Fibroblast of lung (primary cell): Measurements from ENCODE around the gene GPR137. TPM values are rescaled to one million over a fixed set of nuclear protein-coding genes. Genes with fewer than 3 reads are reported as not detected.

ENCODE experiments used
- DNase-seq, 2 donors: peaks; one replicate each; pipeline versions ENCODE4 v3.0.0 to v3.0.0-alpha.2; 2010; ENCODE audit warnings: low read depth in 2 of 2
- H2AFZ ChIP-seq: 2 replicates; pipeline ENCODE4 v1.5.1; 2012; ENCODE audit warnings: low read length, control low read depth, inconsistent platforms
- H3K27ac ChIP-seq: 2 replicates; pipeline ENCODE4 v1.5.1; 2011; ENCODE audit warnings: low read length, control low read depth; ENCODE audit not compliant: insufficient read depth
- H3K27me3 ChIP-seq: 2 replicates; pipeline ENCODE4 v1.5.1; 2011; ENCODE audit warnings: mild to moderate bottlenecking, low read length; ENCODE audit not compliant: control insufficient read depth, insufficient read depth
- H3K36me3 ChIP-seq: 2 replicates; pipeline ENCODE4 v1.5.1; 2011; ENCODE audit warnings: low read length; ENCODE audit not compliant: control insufficient read depth, insufficient read depth
- H3K4me1 ChIP-seq: 2 replicates; pipeline ENCODE4 v1.5.1; 2011; ENCODE audit warnings: low read length; ENCODE audit not compliant: control insufficient read depth, insufficient read depth; ENCODE audit errors: extremely low read depth
- H3K4me2 ChIP-seq: 2 replicates; pipeline ENCODE4 v1.5.1; 2011; ENCODE audit warnings: low read length, control low read depth; ENCODE audit not compliant: insufficient read depth; ENCODE audit errors: extremely low read depth
- H3K4me3 ChIP-seq, 4 experiments: fragments of 200-600 bp in 1 of 4; sonication (generic) in 1 of 4; replicated peaks in 1 of 4; 2 replicates each; pipeline ENCODE4 v1.5.1; 2011 to 2016; ENCODE audit warnings: low read length in 4 of 4, low read depth in 3 of 4, mild to moderate bottlenecking in 3 of 4, control low read depth in 2 of 4, inconsistent platforms in 1 of 4, mixed read lengths in 1 of 4; ENCODE audit not compliant: insufficient read depth in 1 of 4; ENCODE audit errors: control extremely low read depth in 1 of 4
- H3K79me2 ChIP-seq: 2 replicates; pipeline ENCODE4 v1.5.1; 2012; ENCODE audit warnings: mild to moderate bottlenecking, low read length, inconsistent platforms; ENCODE audit not compliant: control insufficient read depth, insufficient read depth
- H3K9ac ChIP-seq: 2 replicates; pipeline ENCODE4 v1.5.1; 2011; ENCODE audit warnings: mild to moderate bottlenecking, low read length, control low read depth; ENCODE audit not compliant: insufficient read depth
- H3K9me3 ChIP-seq: 2 replicates; pipeline ENCODE4 v1.5.1; 2012; ENCODE audit warnings: low read depth, low read length; ENCODE audit not compliant: control insufficient read depth, insufficient read depth
- H4K20me1 ChIP-seq: 2 replicates; pipeline ENCODE4 v1.5.1; 2011; ENCODE audit warnings: low read length; ENCODE audit not compliant: control insufficient read depth, insufficient read depth; ENCODE audit errors: extremely low read depth
- EZH2 ChIP-seq: IDR thresholded peaks from 2 replicates; pipeline ENCODE4 v1.5.1; 2012; ENCODE audit warnings: low read length, control low read depth, mild to moderate bottlenecking; ENCODE audit errors: missing control alignments
- polyA plus RNA-seq, 2 donors: library from polyadenylated mRNA; depleted of rRNA in 1 of 2; stranded (reverse) in 1 of 2; unstranded in 1 of 2; fragments of >200 nt; gene quantifications; 2 replicates each; pipeline ENCODE4 v1.2.1, GENCODE V29; 2011 to 2012; ENCODE audit warnings: missing spikeins in 1 of 2
- total RNA-seq: library from RNA; depleted of rRNA; stranded (reverse); fragments of >200 nt; gene quantifications from 2 replicates; pipeline ENCODE4 v1.2.1, GENCODE V29; 2014
- TF ChIP-seq, protein P1 (sequence below), 2 donors: IDR thresholded peaks in 1 of 2; conservative IDR thresholded peaks in 1 of 2; 1 replicate in 1 of 2; 2 replicates in 1 of 2; pipeline ENCODE4 v1.5.1; 2011 to 2012; ENCODE audit warnings: low read length in 2 of 2, control low read depth in 1 of 2, inconsistent platforms in 1 of 2, low read depth in 1 of 2, mild to moderate bottlenecking in 1 of 2

Gene GPR137
- total and polyA plus RNA-seq, 2 donors (not counting 1 experiment from before 2014, with no cell fraction given): 10.7 to 10.9 TPM

DNA sequence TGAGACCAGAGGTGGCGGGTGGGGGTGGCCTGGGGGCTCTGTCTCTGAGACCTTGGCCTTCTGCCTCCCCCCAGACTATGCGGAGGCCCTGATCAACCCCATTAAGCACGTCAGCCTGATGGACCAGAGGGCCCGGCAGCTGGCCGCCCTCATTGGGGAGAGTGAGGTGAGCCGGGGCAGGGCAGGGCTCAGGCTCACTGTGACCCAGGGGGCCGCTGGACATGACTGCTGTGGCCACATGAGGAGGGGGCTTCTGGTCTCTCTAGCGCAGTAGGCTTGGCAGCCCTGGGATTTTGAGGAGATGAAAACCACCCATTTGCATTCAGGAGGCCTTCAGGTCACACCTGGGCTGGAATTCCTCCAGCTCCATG lies 21.7 kb upstream of the GPR137 start:
- no peaks in the 10 kb centered on the region for H3K9me3 ChIP-seq
- no peak for TF ChIP-seq EZH2
- TF ChIP-seq, protein P1, sequence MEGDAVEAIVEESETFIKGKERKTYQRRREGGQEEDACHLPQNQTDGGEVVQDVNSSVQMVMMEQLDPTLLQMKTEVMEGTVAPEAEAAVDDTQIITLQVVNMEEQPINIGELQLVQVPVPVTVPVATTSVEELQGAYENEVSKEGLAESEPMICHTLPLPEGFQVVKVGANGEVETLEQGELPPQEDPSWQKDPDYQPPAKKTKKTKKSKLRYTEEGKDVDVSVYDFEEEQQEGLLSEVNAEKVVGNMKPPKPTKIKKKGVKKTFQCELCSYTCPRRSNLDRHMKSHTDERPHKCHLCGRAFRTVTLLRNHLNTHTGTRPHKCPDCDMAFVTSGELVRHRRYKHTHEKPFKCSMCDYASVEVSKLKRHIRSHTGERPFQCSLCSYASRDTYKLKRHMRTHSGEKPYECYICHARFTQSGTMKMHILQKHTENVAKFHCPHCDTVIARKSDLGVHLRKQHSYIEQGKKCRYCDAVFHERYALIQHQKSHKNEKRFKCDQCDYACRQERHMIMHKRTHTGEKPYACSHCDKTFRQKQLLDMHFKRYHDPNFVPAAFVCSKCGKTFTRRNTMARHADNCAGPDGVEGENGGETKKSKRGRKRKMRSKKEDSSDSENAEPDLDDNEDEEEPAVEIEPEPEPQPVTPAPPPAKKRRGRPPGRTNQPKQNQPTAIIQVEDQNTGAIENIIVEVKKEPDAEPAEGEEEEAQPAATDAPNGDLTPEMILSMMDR (conservative IDR thresholded peaks at IDR 0.05 in 1 of 2, IDR thresholded peaks at IDR 0.05 in 1 of 2; ENCODE audit: low read depth in 1 of 2, low read length in 2 of 2): no peak
- H3K27me3 ChIP-seq: no peaks in the 10 kb centered on the region
- no peaks in the 10 kb centered on the region for H4K20me1 ChIP-seq
- H3K4me1 ChIP-seq: peaks cover 16% of the 10 kb centered on the region
- no peak overlapping the region for H2AFZ ChIP-seq
- DNase-seq: no peak
- peaks cover 44% of the 10 kb centered on the region for H3K36me3 ChIP-seq
- no peak overlapping the region for H3K9ac ChIP-seq
- H3K79me2 ChIP-seq: no peaks in the 10 kb centered on the region
- H3K4me2 ChIP-seq: no peak overlapping the region
- no peak overlapping the region for H3K4me3 ChIP-seq
- H3K27ac ChIP-seq: no peak overlapping the region

DNA sequence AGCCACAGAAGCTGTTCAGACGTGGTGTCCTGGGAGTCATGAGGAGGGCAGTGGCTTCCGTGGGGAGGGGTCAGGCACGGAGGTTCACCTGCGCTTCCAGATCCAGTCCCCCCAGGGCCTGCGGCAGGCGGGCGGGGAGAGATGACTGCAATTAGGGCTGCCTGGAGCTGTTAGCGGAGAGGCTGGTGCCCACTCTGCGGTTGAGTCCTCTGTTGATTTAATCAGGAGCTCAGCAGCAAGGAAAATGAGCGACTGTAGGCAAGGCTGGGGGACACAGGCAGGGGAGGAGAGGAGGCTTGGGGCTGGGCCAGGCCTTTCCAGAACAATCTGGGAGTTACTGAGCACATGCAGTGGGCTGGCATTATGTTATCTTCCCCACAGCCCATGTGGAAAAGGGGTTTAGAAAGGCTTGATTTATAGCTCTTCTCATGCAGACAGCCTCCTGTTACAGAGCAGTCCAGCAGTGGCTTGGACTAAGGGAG lies 21.2 kb upstream of the GPR137 start:
- H2AFZ ChIP-seq: no peak overlapping the region
- no peaks in the 10 kb centered on the region for H3K9me3 ChIP-seq
- no peak for DNase-seq
- TF ChIP-seq EZH2: no peak
- TF ChIP-seq, protein P1 (conservative IDR thresholded peaks at IDR 0.05 in 1 of 2, IDR thresholded peaks at IDR 0.05 in 1 of 2; ENCODE audit: low read depth in 1 of 2, low read length in 2 of 2): no peak
- no peak overlapping the region for H3K27ac ChIP-seq
- no peak overlapping the region for H3K4me3 ChIP-seq
- no peaks in the 10 kb centered on the region for H4K20me1 ChIP-seq
- H3K4me2 ChIP-seq: no peak overlapping the region
- no peaks in the 10 kb centered on the region for H3K79me2 ChIP-seq
- H3K9ac ChIP-seq: no peak overlapping the region
- H3K36me3 ChIP-seq: peaks cover 41% of the 10 kb centered on the region
- H3K27me3 ChIP-seq: no peaks in the 10 kb centered on the region
- peaks cover 17% of the 10 kb centered on the region for H3K4me1 ChIP-seq

DNA sequence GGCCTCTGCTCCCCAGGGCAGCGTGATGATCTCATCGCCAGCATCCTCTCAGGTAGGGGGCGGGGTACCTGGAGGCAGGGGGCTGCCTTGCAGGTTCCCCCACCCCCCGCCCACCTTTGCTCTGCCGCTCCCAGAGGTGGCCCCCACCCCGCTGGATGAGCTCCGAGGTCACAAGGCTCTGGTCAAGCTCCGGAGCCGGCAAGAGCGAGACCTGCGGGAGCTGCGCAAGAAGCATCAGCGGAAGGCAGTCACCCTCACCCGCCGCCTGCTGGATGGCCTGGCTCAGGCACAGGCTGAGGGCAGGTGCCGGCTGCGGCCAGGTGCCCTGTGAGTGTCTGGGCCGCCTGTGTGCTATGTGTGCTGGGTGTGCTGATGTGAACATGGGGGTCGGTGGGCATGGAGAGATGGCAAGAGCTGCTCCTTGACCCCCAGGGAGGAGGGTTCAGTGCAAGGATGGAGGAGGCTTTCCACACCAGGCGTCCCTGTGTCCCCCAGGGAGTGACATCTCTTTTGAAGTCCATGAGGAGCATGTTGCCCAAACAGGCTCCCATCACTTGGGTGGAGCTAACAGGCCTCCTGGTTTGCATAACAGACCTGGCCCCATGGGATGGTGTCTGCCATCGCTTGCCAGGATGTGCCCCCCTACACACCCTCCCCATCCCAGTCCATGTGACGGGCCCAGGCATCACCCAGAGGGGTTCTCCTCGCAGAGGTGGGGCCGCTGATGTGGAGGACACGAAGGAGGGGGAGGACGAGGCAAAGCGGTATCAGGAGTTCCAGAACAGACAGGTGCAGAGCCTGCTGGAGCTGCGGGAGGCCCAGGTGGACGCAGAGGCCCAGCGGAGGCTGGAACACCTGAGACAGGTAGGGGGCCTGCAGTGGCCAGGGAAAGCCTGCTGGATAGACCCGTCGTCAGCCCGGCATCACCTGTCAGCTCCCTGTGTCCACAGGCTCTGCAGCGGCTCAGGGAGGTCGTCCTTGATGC lies 20.2 kb upstream of the GPR137 start:
- Histone ChIP-seq H2AFZ (no peak overlapping the region), H3K79me2 (no peaks in the 10 kb centered on the region), H3K36me3 (peaks cover 37% of the 10 kb centered on the region), H3K27me3 (no peaks in the 10 kb centered on the region), H3K4me3 (no peak overlapping the region), H3K9me3 (no peaks in the 10 kb centered on the region), H3K4me2 (no peak overlapping the region), H3K4me1 (peaks cover 18% of the 10 kb centered on the region), H3K27ac (no peak overlapping the region), H4K20me1 (no peaks in the 10 kb centered on the region), H3K9ac (no peak overlapping the region)
- no peak for DNase-seq
- TF ChIP-seq EZH2: no peak
- TF ChIP-seq, protein P1 (conservative IDR thresholded peaks at IDR 0.05 in 1 of 2, IDR thresholded peaks at IDR 0.05 in 1 of 2; ENCODE audit: low read depth in 1 of 2, low read length in 2 of 2): no peak
